ENCODE measurements around the gene ZC3H12D.

ZC3H12D gene

GRCh38 chr6:149419696-149420404 lies 65.0 kb downstream of the ZC3H12D start:
- DNase-seq (ENCODE audit: low read depth in 2 of 2, low spot score in 1 of 2), result no peak

- DNase-seq (ENCODE audit: low read depth in 2 of 2, low spot score in 1 of 2), result no peak
These were observed 70.0 kb downstream of the ZC3H12D start for GRCh38 chr6:149414821-149415220.

DNA sequence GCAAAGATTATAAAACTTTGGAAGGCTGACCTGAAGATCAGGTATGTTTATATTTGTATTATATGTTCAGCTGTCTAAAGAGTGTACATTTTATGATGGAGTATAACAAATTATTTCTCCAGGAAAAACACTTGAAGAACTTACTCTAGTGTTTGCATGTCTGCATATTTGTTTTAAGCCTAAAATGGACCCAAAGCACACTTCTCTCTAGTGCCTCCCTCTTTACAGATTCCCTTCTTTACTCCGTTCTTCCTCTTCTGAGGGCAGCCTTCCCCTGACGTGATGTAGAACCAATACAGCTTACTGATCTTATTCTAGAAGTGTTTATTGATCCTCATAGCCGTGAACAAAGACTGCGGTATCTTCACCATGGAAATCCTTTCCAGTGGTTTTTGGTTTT lies 70.8 kb downstream of the ZC3H12D start:
- DNase-seq (ENCODE audit: low read depth in 2 of 2, low spot score in 1 of 2), result no peak

GRCh38 chr6:149410557-149410956 lies 74.3 kb downstream of the ZC3H12D start:
- no peak for DNase-seq (ENCODE audit: low read depth in 2 of 2, low spot score in 1 of 2)

DNA sequence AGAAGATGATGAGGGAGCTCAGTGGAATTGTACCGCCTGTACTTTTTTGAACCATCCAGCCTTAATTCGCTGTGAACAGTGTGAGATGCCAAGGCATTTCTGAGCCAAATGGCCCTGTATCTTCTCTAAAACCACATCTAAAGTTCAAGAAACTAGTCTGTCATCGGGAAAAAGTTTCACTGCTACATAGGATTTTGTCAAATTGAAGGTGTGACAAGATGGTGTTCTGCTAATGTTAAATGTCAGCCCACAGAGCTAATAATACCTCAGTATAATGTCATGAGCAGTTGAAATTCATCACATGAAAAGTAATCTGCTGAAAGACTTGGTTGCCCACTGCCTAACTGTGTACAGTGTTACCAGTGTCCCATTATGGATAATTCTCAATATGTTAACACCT lies 75.2 kb downstream of the ZC3H12D start:
- no peak for DNase-seq (ENCODE audit: low read depth in 2 of 2, low spot score in 1 of 2)

GRCh38 chr6:149405823-149406765 lies 78.7 kb downstream of the ZC3H12D start:
- DNase-seq (ENCODE audit: low read depth in 2 of 2, low spot score in 1 of 2), result no peak

DNA sequence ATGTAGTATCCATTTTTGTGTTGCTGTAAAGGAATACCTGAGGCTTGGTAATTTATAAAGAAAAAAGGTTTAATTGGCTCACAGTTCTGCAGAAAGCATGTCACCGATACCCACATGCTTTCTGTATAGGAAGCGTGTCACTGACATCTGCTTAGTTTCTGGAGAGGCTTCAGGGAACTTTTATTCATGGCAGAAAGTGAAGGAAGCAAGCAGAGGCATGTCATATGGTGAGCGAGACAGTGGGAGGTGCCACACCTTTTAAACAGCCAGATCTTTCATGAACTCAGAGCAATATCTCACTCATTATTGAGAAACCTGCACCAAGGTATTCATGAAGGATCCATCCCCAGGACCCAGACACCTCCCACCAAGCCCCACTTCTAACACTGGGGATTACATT lies 81.3 kb downstream of the ZC3H12D start:
- DNase-seq (ENCODE audit: low read depth in 2 of 2, low spot score in 1 of 2), result no peak

DNA sequence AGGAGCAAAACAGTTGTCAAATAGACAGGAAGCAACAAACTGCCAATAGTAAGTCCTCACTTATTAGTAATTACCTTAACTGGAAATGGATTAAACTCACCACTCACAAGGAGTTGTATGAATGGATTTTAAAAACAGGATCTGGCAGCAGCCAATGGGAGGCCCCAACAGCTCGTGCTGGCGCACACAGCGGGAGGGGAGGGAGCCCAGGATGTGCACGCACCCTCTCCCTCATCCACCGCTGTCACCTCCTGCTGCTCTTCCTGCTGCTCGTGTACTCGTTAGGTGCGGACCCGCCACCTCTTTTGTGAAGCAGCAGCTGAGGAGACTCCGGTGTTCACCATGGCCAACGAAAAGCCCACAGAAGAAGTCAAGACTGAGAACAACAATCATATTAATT lies 84.8 kb downstream of the ZC3H12D start, which contains the start of gene SUMO4:
Gene SUMO4 (plus strand): TSS at position 213 of the 400 bp plus-strand sequence. CDS start 130 bp downstream, at position 343.
- no peak for DNase-seq (ENCODE audit: low read depth in 2 of 2, low spot score in 1 of 2)

GRCh38 chr6:149397384-149397783 lies 87.4 kb downstream of the ZC3H12D start:
- DNase-seq (ENCODE audit: low read depth in 2 of 2, low spot score in 1 of 2), result no peak
